22Rv1 (cell line): Measurements from ENCODE around the gene CFAP43.

Experiments
- H3K27ac ChIP-seq: fragments of 450-650 bp; 2 replicates; pipeline ENCODE4 v1.5.1; 2017
- ZFX ChIP-seq: fragments of 450-650 bp; IDR thresholded peaks from 2 replicates; pipeline ENCODE4 v1.6.1; 2017; ENCODE audit warnings: antibody characterized with exemption, borderline replicate concordance
- TF ChIP-seq, protein P1 (sequence below): fragments of 450-650 bp; IDR thresholded peaks from 2 replicates; pipeline ENCODE4 v1.5.1; 2017; ENCODE audit warnings: mild to moderate bottlenecking

The CFAP43 gene

GRCh38 chr10:104081998-104082397 lies 150.2 kb downstream of the CFAP43 start:
- no peak overlapping the region for H3K27ac ChIP-seq
- TF ChIP-seq ZFX = no peak
- TF ChIP-seq, protein P1, sequence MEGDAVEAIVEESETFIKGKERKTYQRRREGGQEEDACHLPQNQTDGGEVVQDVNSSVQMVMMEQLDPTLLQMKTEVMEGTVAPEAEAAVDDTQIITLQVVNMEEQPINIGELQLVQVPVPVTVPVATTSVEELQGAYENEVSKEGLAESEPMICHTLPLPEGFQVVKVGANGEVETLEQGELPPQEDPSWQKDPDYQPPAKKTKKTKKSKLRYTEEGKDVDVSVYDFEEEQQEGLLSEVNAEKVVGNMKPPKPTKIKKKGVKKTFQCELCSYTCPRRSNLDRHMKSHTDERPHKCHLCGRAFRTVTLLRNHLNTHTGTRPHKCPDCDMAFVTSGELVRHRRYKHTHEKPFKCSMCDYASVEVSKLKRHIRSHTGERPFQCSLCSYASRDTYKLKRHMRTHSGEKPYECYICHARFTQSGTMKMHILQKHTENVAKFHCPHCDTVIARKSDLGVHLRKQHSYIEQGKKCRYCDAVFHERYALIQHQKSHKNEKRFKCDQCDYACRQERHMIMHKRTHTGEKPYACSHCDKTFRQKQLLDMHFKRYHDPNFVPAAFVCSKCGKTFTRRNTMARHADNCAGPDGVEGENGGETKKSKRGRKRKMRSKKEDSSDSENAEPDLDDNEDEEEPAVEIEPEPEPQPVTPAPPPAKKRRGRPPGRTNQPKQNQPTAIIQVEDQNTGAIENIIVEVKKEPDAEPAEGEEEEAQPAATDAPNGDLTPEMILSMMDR = no peak

DNA sequence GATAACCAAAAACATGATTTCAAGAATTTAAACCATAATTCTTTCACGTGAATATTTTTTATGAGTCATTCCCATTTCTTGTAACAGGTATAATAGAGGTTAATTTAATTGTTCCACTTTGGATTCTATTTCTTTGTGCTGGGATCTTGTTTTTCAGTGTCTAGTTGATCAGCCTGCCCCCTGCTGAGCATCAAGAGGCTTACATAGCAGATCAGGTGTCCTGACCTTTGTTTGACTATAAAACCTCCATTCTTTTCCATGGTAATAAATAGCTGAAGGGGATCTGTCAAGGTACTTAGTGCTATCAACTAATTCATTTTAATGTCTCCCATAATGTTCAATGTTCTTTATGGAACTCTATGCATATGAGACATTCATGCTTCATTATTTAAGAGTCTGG lies 151.4 kb downstream of the CFAP43 start:
- no peak overlapping the region for H3K27ac ChIP-seq
- TF ChIP-seq, protein P1 = peak; percentile 67
- TF ChIP-seq ZFX = no peak
